HG03066 (cell line): ENCODE measurements around the gene RNASET2.

Experiments
- ATAC-seq: cut with Tn5 transposase; IDR thresholded peaks from one replicate; pipeline ENCODE4 v1.9.1; 2021; ENCODE audit warnings: low read depth; ENCODE audit not compliant: unreplicated experiment

RNASET2 gene, protein sequence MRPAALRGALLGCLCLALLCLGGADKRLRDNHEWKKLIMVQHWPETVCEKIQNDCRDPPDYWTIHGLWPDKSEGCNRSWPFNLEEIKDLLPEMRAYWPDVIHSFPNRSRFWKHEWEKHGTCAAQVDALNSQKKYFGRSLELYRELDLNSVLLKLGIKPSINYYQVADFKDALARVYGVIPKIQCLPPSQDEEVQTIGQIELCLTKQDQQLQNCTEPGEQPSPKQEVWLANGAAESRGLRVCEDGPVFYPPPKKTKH

DNA sequence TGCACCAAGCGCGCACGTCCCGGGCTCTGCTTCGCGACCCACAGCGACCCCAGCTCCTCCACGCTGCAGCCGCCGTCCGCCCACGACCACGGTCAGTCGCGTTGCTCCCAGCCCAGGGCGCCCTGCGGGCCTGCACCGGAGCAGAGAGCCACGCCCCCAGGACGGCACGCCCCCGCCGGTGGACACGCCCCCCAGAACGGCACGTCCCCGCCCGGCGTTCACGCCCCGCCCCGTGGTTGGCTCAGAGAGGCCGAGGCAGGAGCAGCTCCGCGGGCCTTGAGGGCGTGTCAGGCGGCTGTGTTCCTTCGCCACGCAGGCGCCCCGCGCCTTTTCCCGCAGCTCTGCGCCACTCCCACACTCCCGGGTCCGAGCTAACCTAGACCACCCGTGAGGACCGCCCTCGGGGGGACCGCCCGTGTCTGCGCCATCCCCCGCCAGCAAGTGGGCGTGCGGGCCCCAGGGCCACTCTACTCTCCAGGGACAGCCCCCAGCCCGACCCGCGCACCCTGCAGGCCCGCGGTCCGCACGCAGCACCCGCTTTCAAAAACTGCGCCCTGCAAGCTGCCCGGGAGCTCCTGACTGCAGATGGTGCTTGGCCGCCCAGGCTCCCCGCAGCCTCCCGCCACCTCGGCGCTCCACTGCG, at the start of gene RNASET2:
RNASET2 (minus strand) TSS at position 107 of the 643 bp plus-strand sequence. CDS start 368 bp downstream, outside the sequence.
- ATAC-seq = peak; percentile 55

- ATAC-seq = no peak
These were observed 49.2 kb upstream of the RNASET2 start for GRCh38 chr6:167005350-167006159.

DNA sequence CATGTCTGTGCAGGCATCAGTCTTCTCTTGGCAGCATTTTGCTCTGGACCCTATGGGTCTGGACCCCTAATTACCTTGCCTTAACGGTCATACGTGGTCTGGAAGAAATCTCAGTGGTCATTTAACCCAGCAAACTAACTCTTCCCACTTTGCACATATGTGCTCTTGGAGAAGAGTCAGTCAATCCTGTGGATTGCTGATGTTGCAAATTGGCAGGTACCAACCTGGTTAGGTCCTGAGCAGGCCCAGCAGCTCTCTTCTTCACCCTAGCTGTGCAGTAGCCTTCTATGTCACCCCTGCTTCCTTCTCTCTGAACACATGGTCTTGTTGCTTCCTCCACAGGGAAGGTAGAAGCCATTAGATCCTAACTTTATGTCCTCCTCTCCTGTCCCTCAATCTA, 44.4 kb upstream of the RNASET2 start:
- ATAC-seq = no peak

GRCh38 chr6:166999884-167000253, 43.5 kb upstream of the RNASET2 start:
- ATAC-seq = no peak

DNA sequence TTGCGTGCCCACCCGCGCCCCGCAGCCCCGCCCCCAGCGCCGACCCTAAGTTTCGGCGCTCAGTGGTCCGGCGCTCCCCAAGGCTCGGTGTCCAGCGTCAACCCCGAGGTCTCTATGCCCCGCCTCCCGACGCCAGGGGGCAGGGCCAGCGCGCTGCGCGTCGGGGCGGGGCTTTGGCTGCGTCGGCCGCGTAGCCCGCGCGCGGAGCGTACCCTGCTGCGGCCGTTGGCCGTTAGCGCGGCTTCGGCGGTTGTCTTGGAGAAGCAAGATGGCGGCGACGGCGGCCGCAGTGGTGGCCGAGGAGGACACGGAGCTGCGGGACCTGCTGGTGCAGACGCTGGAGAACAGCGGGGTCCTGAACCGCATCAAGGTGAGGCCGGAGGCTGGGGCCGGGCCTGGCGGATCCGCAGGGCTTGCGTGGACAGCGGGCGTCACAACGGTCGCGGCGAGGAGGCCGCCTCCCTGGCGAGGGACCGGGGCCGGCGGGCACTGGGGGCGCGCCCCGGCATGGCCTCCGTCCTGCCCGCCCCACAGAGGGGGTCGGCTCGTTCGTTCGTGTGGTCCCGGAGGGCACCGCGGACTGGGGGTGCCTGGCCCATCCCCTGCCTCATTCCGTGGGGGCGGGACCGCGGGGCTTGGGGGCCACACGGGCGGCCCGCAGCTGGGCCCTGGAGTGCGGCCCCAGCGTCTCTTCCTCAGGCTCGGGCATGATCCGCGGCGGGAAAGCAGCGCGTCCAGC, 43.0 kb upstream of the RNASET2 start, which contains the start of gene CEP43:
CEP43 (plus strand) TSS at position 253 of the 739 bp plus-strand sequence; CDS start at position 269, 16 bp downstream.
- ATAC-seq = peak; percentile 82

DNA sequence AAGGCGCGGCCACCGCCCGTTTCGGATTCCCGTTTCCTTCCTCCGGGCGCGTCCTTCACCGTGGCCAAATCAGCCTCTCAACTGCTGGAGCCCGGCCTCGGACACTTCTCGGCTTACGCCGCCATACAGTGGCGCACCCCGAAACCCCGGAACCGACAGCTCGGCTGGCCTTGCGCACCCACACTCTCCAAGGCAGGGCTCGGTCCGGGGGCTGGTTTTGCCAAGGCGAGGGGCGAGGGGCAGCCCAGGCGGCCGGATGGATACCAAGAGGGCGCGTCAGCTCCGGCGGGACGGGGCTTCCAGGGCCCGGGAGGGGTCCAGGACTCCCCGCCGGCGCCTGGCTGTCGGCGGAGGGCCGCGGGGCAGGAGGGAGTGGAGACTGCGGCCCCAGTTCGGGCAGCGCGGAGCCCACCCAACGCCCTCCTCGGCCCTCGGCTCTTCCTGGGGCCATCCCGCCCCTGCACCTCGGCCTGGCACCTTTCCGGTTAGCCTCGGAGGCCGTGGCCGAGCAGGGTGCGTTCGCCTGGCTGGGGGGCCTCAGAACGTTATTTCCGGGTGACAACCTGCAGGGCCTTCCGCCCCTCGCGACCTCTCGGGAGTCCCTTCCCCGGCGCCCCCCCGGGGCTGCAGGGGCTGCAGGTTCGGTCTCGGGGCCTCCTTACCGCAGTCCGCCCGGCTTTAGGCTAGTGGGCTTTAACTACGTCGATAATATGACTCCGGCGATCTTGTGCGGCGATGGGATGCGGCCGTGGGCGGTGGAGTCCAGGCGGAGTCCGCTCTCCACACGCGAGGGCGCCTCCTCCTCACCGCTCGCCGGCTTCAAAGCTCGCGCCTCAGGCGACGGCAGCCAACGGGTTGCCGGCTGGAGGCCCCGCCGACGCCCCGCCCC, 42.1 kb upstream of the RNASET2 start:
- peak; percentile 5 for ATAC-seq

DNA sequence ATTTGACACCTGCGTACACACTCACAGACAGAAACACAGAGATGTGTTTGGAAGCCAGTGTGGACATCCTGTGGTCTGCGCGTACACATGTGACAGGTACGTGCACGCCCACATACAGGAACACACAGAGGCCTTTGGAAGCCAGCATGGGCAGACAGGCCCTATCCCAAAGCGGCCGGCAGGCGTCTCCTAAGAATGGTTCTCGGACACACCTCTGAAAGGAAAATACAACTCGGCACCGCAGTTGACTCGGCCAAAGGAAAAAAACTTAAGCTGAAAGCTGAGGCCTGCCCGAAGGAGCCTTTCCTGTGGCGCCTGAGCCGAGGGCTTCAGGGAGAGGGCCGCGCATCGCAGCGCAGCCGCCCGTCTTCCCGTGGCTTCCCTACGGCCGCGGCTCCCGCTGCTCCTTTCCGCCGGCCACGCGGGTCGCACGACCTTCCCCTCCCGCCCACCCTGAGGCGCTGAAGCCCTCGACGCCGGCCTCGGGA, 41.5 kb upstream of the RNASET2 start:
- ATAC-seq = peak; percentile 34

GRCh38 chr6:166997348-166997747, 41.0 kb upstream of the RNASET2 start:
- ATAC-seq = no peak

DNA sequence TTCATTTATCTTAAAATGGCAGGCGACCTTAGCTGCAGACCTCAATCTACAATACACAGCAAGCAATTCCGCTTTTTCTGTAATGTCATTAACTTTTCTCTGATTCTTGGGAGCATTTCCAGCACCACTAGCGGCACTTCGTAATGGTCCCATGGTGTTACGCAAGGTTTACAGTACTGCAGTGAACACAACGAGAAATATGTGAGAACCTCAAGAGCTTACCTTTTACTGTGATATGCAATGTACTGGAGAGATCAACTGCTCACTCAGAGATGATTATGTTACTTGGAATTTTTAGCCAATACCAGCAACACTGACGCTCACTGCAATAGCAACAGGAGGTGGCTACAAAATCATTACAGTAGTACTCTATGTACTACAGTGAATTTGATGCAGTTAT, 40.1 kb upstream of the RNASET2 start:
- no peak for ATAC-seq

DNA sequence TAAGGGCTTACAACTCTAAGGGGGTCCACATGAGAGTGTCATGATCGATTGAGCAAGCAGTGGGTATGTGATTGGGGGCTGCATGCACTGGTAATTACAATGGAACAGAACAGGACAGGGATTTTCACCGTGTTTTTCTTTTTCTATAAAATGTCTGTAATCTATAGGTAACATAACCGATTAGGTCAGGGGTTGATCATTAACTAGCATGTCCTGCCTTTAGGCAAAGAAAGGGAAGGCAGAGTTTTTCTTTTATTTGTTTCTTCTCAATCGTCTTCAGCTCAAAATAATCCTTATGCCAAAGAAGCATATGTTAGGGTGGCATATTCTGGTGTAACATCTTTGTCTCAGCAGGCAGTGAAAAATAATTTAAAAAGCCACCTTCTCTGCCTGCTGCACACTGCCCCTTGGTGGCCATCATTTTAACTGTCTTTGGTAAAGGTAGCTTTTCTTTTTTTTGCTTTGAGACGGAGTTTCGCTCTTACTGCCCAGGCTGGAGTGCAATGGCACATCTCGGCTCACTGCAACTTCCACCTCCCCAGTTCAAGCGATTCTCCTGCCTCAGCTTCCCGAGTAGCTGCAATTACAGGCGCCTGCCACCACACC, 33.2 kb upstream of the RNASET2 start:
- ATAC-seq = peak; percentile 66

DNA sequence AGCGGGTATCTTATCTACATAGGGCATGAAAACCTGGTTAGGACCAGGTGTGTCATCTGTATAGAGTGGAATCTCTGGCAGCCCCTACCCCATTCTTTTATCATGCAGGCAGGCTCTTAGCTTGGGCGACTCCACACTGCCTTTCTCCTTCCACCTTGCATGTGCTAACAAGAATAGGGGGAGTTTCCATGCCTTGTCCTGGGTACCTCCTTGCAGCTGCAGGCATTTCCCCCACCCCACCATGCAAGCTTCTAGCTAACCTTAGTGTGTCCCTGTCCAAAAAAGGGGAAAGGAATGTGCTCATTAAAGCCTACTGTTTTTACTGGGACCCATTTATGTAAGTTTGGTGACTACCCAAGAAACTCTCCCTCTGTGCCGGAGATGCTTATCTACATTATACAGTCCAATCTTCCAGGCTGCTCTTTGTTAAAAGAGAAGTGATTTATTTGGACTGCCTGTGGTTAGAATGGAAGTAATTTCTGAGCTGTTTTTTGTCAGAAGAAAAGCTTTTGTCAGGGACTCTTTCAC, 32.4 kb upstream of the RNASET2 start:
- ATAC-seq = no peak

DNA sequence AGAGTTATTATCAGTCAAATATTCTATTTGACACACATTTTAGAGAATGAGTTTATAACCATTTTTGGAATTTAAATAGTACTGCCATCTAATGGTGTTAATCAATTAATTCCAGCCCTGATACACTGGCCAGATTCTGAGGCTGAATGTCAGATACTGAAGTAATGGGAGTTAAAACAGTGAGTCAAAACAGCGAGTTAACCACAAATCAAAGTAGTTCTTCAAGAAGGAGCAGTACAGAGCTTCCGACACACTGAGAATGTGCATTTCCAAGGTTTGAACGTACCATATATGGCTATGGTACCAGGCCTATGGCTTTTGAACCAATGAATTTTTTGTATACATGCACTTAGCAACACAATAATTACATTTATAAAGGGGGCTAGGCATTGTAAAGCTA, 31.6 kb upstream of the RNASET2 start:
- ATAC-seq = no peak

DNA sequence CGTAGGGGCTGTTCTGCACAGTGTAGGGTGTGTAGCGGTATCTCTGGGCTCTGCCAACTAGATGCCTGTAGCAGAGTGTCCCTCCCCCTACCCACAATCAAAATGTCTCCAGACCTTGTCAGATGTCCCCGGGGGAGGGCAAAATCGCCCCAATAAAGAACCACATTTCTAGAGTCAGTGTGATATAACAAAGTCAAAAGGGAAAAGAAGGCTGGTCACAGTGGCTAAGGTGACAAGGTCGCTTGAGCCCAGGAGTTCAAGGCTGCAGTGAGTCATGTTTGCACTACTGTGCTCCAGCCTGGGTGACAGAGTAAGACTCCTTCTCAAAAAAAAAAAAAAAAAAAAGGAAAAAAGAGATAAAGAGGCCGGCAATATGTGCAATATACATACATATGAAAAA, 31.1 kb upstream of the RNASET2 start:
- ATAC-seq = no peak

DNA sequence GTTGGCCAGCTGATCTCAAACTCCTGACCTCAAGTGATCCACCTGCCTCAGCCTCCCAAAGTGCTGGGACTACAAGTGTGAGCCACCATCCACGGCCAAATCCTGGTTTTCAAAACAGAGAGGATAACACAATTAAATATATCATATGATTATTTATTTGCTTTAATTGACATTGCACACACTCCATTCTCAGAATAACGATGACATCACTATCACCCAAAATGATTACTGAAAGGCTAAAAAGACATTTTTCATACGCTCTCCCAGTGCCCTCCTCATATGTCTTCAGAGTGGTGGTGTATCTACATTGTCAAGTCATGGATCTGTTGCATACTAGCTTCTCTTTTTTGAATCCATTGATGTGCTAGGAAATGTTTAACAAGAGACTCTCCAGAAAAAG, 24.4 kb upstream of the RNASET2 start:
- ATAC-seq = no peak

GRCh38 chr6:166977621-166978525, 21.5 kb upstream of the RNASET2 start:
- ATAC-seq = no peak

DNA sequence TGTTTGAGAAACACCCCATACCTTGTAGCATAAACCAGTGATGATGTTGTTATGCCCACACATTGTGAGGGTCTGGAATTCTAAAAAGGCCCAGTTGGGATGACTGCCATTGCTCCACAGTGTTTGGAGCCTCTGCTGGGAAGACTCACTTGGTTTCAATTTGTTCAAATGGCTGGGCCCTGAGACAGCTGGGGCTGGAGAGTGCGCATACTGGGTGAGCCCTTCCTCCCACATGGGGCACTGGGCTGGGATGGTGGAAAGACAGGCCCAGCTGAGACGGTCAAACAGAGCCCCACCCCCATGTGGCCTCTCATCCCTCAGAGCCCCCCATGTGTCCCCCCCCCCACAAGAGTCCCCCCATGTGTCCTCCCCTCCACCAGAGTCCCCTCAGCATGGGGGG, 20.3 kb upstream of the RNASET2 start:
- ATAC-seq = no peak

- ATAC-seq = no peak
These were observed 15.8 kb upstream of the RNASET2 start for GRCh38 chr6:166972101-166972500.

DNA sequence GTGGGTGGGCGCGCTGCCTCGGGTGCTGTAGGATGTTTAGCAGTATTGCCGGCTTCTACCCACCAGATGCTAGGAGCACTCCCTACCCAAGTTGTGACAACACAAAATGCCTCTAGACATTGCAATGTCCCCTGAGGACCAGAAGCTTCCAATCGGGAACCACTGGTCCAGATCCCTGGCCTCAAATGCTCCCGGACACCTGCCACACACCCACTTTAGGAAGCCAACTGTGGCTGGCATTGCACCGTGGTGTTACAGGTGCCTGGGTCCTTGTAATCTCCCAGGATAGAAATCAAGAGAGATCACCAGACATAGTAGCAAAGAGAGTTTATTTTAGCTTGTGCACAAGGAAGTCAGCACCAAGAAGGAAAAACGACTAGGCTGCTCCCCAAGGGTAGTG, 14.9 kb upstream of the RNASET2 start:
- no peak for ATAC-seq
